Heart right ventricle (tissue), 16 donors: ENCODE results near the gene ALPL. TPM values are rescaled to one million over a fixed set of nuclear protein-coding genes. Genes with fewer than 3 reads are reported as not detected.

ENCODE experiments used
- ATAC-seq, 8 donors: fragments of 200-7000 bp; cut with Tn5 transposase; one replicate each; pipeline ENCODE4 v1.9.1; 2020; ENCODE audit warnings: mild to moderate bottlenecking in 8 of 8, moderate library complexity in 8 of 8, moderate number of reproducible peaks in 1 of 8
- DNase-seq, 2 donors: peaks; one replicate each; pipeline ENCODE4 v3.0.0-alpha.2; 2020
- H3K27ac ChIP-seq, 10 donors: fragments of 200-600 bp; sonication (generic) in 2 of 10; one replicate each; pipeline versions ENCODE4 v1.5.0 to v1.8.0; 2020 to 2022; ENCODE audit warnings: mild to moderate bottlenecking in 3 of 10
- H3K27me3 ChIP-seq, 7 donors: fragments of 200-600 bp; one replicate each; pipeline ENCODE4 v1.8.0; 2021 to 2022; ENCODE audit warnings: mild to moderate bottlenecking in 2 of 7
- H3K36me3 ChIP-seq, 9 donors: fragments of 200-600 bp; sonication (generic) in 1 of 9; one replicate each; pipeline versions ENCODE4 v1.5.0 to v1.8.0; 2020 to 2022; ENCODE audit warnings: mild to moderate bottlenecking in 2 of 9
- H3K4me1 ChIP-seq, 9 donors: fragments of 200-600 bp; sonication (generic) in 1 of 9; one replicate each; pipeline versions ENCODE4 v1.5.0 to v1.8.0; 2020 to 2022; ENCODE audit warnings: mild to moderate bottlenecking in 4 of 9
- H3K4me3 ChIP-seq, 10 donors: fragments of 200-600 bp; sonication (generic) in 2 of 10; one replicate each; pipeline versions ENCODE4 v1.5.0 to v1.8.0; 2020 to 2022; ENCODE audit warnings: mild to moderate bottlenecking in 7 of 10, moderate library complexity in 2 of 10
- H3K9me3 ChIP-seq, 11 donors: fragments of 200-600 bp in 10 of 11; sonication (generic) in 2 of 11; one replicate each; pipeline versions ENCODE4 v1.5.0 to v1.8.0; 2013 to 2022; ENCODE audit warnings: mild to moderate bottlenecking in 2 of 11, control low read depth in 1 of 11, moderate library complexity in 1 of 11
- CTCF ChIP-seq, 9 donors: fragments of 200-600 bp; sonication (generic) in 2 of 9; IDR thresholded peaks; one replicate each; pipeline versions ENCODE4 v1.5.0 to v1.8.0; 2021 to 2022; ENCODE audit warnings: antibody characterized with exemption in 9 of 9, mild to moderate bottlenecking in 5 of 9, moderate library complexity in 1 of 9
- WGBS, 2 donors: extraction: QIAGEN DNeasy Blood & Tissue Kit; methylation state at CpG; one replicate each; pipeline ENCODE4 v1.1.7; 2013; ENCODE audit warnings: inconsistent platforms in 1 of 2; 5-methylcytosine and 5-hydroxymethylcytosine counted together
- intact Hi-C, 10 donors: fragments of 100-400 bp; cut with DNase I; formaldehyde crosslinking; loops; one replicate each; pipeline versions ENCODE4 v1.11.1 to v1.14.2; 2022
- polyA plus RNA-seq, 2 donors: library from polyadenylated mRNA; stranded (reverse); fragments of 200-250 nt; gene quantifications; one replicate each; pipeline ENCODE4 v1.2.3, GENCODE V29; 2013
- total RNA-seq, 10 donors: library from RNA; stranded (reverse); fragmentation: NEBNext Ultra II Directional in 3 of 10; extraction: Animal tissue kit (Norgen Biotek cat#: 25700) in 3 of 10; gene quantifications; one replicate each; pipeline versions ENCODE4 v1.2.1 to v1.2.4, GENCODE V29; 2021 to 2023
- donor health status: Arrhythmogenic right ventricular cardiomyopathy.
- donor health status: ischemic (EF 13 %, LVEDD 7.1; RV severe dilation, severe dysfunction).
- donor health status: healthy with polysubstance abuse.
- donor health status: DM: no; HTN: yes; CAD: no.
- donor health status: DM: no; HTN: no; CAD: no.
- donor health status: ischemic (EF 25% LVEDD 6.9; RV normal size, moderate dysfunction).
- donor health status: ischemic (EF 25% LVEDD 5.7; RV mildly dilated, moderate dysfunction).
- donor health status: healthy.
- donor health status: DM: yes; HTN: yes; CAD: no.
- donor health status: Ischemic cardiomyopathy.
- donor health status: ischemic (EF 35%, LVEDD 5.7; RV mildly dilated, moderate dysfunction).
- donor health status: nonischemic (EF 11% LVEDD 7.7; RV severe dilation, severe dysfunction).
- donor health status: DM: yes; HTN: yes; CAD: no.
- donor health status: PGD.
- donor health status: ischemic (EF 29% LVEDD 5.4; RV normal size, mild dysfunction).
- donor health status: nonischemic (EF 23%, LVEDD 6.1; RV moderate dilation, normal function).

Gene ALPL
- total and polyA plus RNA-seq, 12 donors: 7.1 to 21.1 (median 9.3) TPM

- no peak for ATAC-seq
Measured at GRCh38 chr1:21496063-21496462, 13.2 kb upstream of the ALPL start.

GRCh38 chr1:21496886-21497285, 12.3 kb upstream of the ALPL start:
- 88 to 89% methylated on average over 3 of the region's 3 CpGs for WGBS, 2 donors
- Histone ChIP-seq H3K9me3 (peaks cover 0 to 4% (median 0%) of the 10 kb centered on the region in 11 donors), H3K27me3 (no peaks in the 10 kb centered on the region), H3K4me1 (peaks cover 0 to 18% (median 7%) of the 10 kb centered on the region in 9 donors), H3K36me3 (no peaks in the 10 kb centered on the region), H3K27ac (no peak overlapping the region), H3K4me3 (no peak overlapping the region)
- no peak for DNase-seq
- ATAC-seq: no peak
- intact Hi-C loops: loop anchor here in 1 of 10 donors (10.0 kb wide), 1 partner anchor 122 kb away; no protein-coding TSS in a partner anchor
- TF ChIP-seq CTCF (IDR thresholded peaks at IDR 0.05): no peak

More at GRCh38 chr1:21496063-21496462, 13.2 kb upstream of the ALPL start:
- H3K4me3 ChIP-seq: no peak overlapping the region
- intact Hi-C loops: loop anchor here in 1 of 10 donors (10.0 kb wide), 1 partner anchor 121 kb away; no protein-coding TSS in a partner anchor
- peaks cover 0 to 7% (median 0%) of the 10 kb centered on the region in 7 donors for H3K27me3 ChIP-seq
- no peak overlapping the region for H3K27ac ChIP-seq
- peaks cover 0 to 4% (median 0%) of the 10 kb centered on the region in 11 donors for H3K9me3 ChIP-seq
- TF ChIP-seq CTCF (IDR thresholded peaks at IDR 0.05): no peak
- H3K4me1 ChIP-seq: peaks cover 0 to 26% (median 11%) of the 10 kb centered on the region in 9 donors
- H3K36me3 ChIP-seq: no peaks in the 10 kb centered on the region
- WGBS, 2 donors: 83 to 92% methylated on average over 1 of the region's 1 CpG
- no peak for DNase-seq

GRCh38 chr1:21497466-21498061, 11.7 kb upstream of the ALPL start:
- ATAC-seq (no peak), DNase-seq (no peak)
- TF ChIP-seq CTCF (IDR thresholded peaks at IDR 0.05): no peak
- Histone ChIP-seq H3K9me3 (peaks cover 0 to 4% (median 0%) of the 10 kb centered on the region in 11 donors), H3K27ac (no peak overlapping the region), H3K27me3 (no peaks in the 10 kb centered on the region), H3K36me3 (no peaks in the 10 kb centered on the region), H3K4me3 (no peak overlapping the region), H3K4me1 (peaks cover 0 to 11% (median 0%) of the 10 kb centered on the region in 9 donors)
- intact Hi-C loops: loop anchor here in 1 of 10 donors (10.0 kb wide), 1 partner anchor 123 kb away; no protein-coding TSS in a partner anchor
- WGBS, 2 donors: 62 to 73% methylated on average over 7 of the region's 7 CpGs

GRCh38 chr1:21499283-21499950, 9.8 kb upstream of the ALPL start:
- Histone ChIP-seq H3K4me1 (no peaks in the 10 kb centered on the region), H3K27me3 (no peaks in the 10 kb centered on the region), H3K9me3 (peaks cover 0 to 4% (median 0%) of the 10 kb centered on the region in 11 donors), H3K4me3 (no peak overlapping the region), H3K36me3 (no peaks in the 10 kb centered on the region), H3K27ac (no peak overlapping the region)
- ATAC-seq (no peak), DNase-seq (no peak)
- no peak for TF ChIP-seq CTCF (IDR thresholded peaks at IDR 0.05)
- intact Hi-C loops: loop anchor here in 1 of 10 donors (10.0 kb wide), 1 partner anchor 125 kb away; no protein-coding TSS in a partner anchor
- WGBS, 2 donors: 96 to 98% methylated on average over 1 of the region's 1 CpG
